Gastrocnemius medialis (tissue), 4 donors: ENCODE measurements around the gene MALL. TPM values are rescaled to one million over a fixed set of nuclear protein-coding genes. Genes with fewer than 3 reads are reported as not detected.
A peak's percentile ranks its signal among the peaks of the same experiment; 100 is the strongest.

Experiments
- ATAC-seq, 2 donors: fragments of 150-250 bp; one replicate each; pipeline ENCODE4 v1.9.1; 2016
- DNase-seq, 2 donors: peaks; one replicate each; pipeline ENCODE4 v3.0.0-alpha.2; 2019
- H3K27ac ChIP-seq, 4 donors: fragments of 200-600 bp; sonication (generic); 1 replicate in 1 of 4; 2 replicates in 3 of 4; pipeline ENCODE4 v1.5.1; 2016 to 2018; ENCODE audit warnings: mild to moderate bottlenecking in 2 of 4, moderate library complexity in 1 of 4
- H3K27me3 ChIP-seq, 3 donors: fragments of 200-600 bp; sonication (generic) in 2 of 3; 1 replicate in 1 of 3; 2 replicates in 2 of 3; pipeline versions ENCODE4 v1.5.1 to v1.6.0; 2016 to 2019; ENCODE audit warnings: mild to moderate bottlenecking in 1 of 3, moderate library complexity in 1 of 3
- H3K36me3 ChIP-seq, 2 donors: fragments of 200-600 bp; sonication (generic) in 1 of 2; one replicate each; pipeline ENCODE4 v1.5.1; 2017 to 2018
- H3K4me1 ChIP-seq, 2 donors: fragments of 200-600 bp; sonication (generic) in 1 of 2; one replicate each; pipeline ENCODE4 v1.5.1; 2016 to 2017; ENCODE audit warnings: mild to moderate bottlenecking in 2 of 2
- H3K4me3 ChIP-seq, 4 donors: fragments of 200-600 bp; sonication (generic) in 3 of 4; 1 replicate in 1 of 4; 2 replicates in 3 of 4; pipeline ENCODE4 v1.5.1; 2016 to 2019; ENCODE audit warnings: mild to moderate bottlenecking in 2 of 4
- H3K9me3 ChIP-seq, 3 donors: fragments of 200-600 bp; sonication (generic) in 2 of 3; 1 replicate in 1 of 3; 2 replicates in 2 of 3; pipeline ENCODE4 v1.5.1; 2016 to 2019
- CTCF ChIP-seq, 5 experiments: fragments of 450-650 bp in 3 of 5; fragments of 200-600 bp in 2 of 5; sonication (generic) in 2 of 5; IDR thresholded peaks in 4 of 5; conservative IDR thresholded peaks in 1 of 5; 1 replicate in 4 of 5; 2 replicates in 1 of 5; pipeline ENCODE4 v1.5.1; 2016 to 2019; ENCODE audit warnings: antibody characterized with exemption in 5 of 5, mild to moderate bottlenecking in 3 of 5, moderate library complexity in 3 of 5
- POLR2A ChIP-seq, 2 donors: fragments of 450-650 bp; IDR thresholded peaks; one replicate each; pipeline ENCODE4 v1.6.1; 2017; ENCODE audit warnings: antibody characterized with exemption in 2 of 2, mild to moderate bottlenecking in 2 of 2, moderate library complexity in 2 of 2
- in situ Hi-C, 4 donors: fragments of 200-750 bp; cut with MboI; loops; one replicate each; pipeline versions ENCODE4 v1.15.0 to v1.8.0; 2017; ENCODE audit warnings: low sequenced_read_pairs in 4 of 4
- intact Hi-C: fragments of 100-400 bp; cut with DNase I; formaldehyde crosslinking; loops from one replicate; pipeline ENCODE4 v1.15.1; 2023; ENCODE audit warnings: low total_unique reads
- total RNA-seq, 4 donors: library from RNA; depleted of rRNA; stranded (reverse); fragments of >200 nt; gene quantifications; one replicate each; pipeline versions ENCODE4 v1.1.0 to v1.2.3, GENCODE V29; 2016

Gene MALL
- total RNA-seq, 4 donors from 2014 or later = 1.7 to 3.8 (median 2.5) TPM

GRCh38 chr2:110152943-110153342 lies 37.3 kb upstream of the MALL start:
- no peaks in the 10 kb centered on the region for H3K9me3 ChIP-seq
- DNase-seq (no peak), ATAC-seq (no peak)
- no peak overlapping the region for H3K27ac ChIP-seq
- no peak for TF ChIP-seq POLR2A (IDR thresholded peaks at IDR 0.05)
- no peak for TF ChIP-seq CTCF (IDR thresholded peaks at IDR 0.05 in 4 of 5, conservative IDR thresholded peaks at IDR 0.05 in 1 of 5)
- in situ Hi-C loops = no loop called here
- no peaks in the 10 kb centered on the region for H3K4me1 ChIP-seq
- peaks cover 0 to 31% of the 10 kb centered on the region in 2 donors for H3K36me3 ChIP-seq
- intact Hi-C loops = no loop called here
- no peak overlapping the region for H3K4me3 ChIP-seq
- H3K27me3 ChIP-seq = no peaks in the 10 kb centered on the region

GRCh38 chr2:110149330-110150220 lies 34.0 kb upstream of the MALL start:
- no peak overlapping the region for H3K4me3 ChIP-seq
- peaks cover 0 to 33% of the 10 kb centered on the region in 2 donors for H3K36me3 ChIP-seq
- no peaks in the 10 kb centered on the region for H3K9me3 ChIP-seq
- in situ Hi-C loops = no loop called here
- H3K4me1 ChIP-seq = no peaks in the 10 kb centered on the region
- no peaks in the 10 kb centered on the region for H3K27me3 ChIP-seq
- no peak for TF ChIP-seq POLR2A (IDR thresholded peaks at IDR 0.05)
- TF ChIP-seq CTCF (IDR thresholded peaks at IDR 0.05 in 4 of 5, conservative IDR thresholded peaks at IDR 0.05 in 1 of 5) = no peak
- intact Hi-C loops = no loop called here
- ATAC-seq (no peak), DNase-seq (no peak)
- H3K27ac ChIP-seq = no peak overlapping the region

GRCh38 chr2:110146945-110147332 lies 31.3 kb upstream of the MALL start:
- Histone ChIP-seq H3K9me3 (no peaks in the 10 kb centered on the region), H3K27me3 (no peaks in the 10 kb centered on the region), H3K4me1 (no peaks in the 10 kb centered on the region), H3K27ac (no peak overlapping the region), H3K4me3 (no peak overlapping the region), H3K36me3 (peaks cover 0 to 53% of the 10 kb centered on the region in 2 donors)
- DNase-seq (no peak), ATAC-seq (no peak)
- no peak for TF ChIP-seq CTCF (IDR thresholded peaks at IDR 0.05 in 4 of 5, conservative IDR thresholded peaks at IDR 0.05 in 1 of 5)
- TF ChIP-seq POLR2A (IDR thresholded peaks at IDR 0.05) = no peak
- intact Hi-C loops (no loop called here), in situ Hi-C loops (no loop called here)

GRCh38 chr2:110146183-110146944 lies 30.7 kb upstream of the MALL start:
- Histone ChIP-seq H3K4me3 (no peak overlapping the region), H3K4me1 (no peaks in the 10 kb centered on the region), H3K36me3 (peaks cover 0 to 53% of the 10 kb centered on the region in 2 donors), H3K27me3 (no peaks in the 10 kb centered on the region), H3K27ac (peak overlapping the region in 1 of 4 donors; percentile 1), H3K9me3 (no peaks in the 10 kb centered on the region)
- in situ Hi-C loops = no loop called here
- ATAC-seq (no peak), DNase-seq (no peak)
- intact Hi-C loops = no loop called here
- TF ChIP-seq CTCF (IDR thresholded peaks at IDR 0.05 in 4 of 5, conservative IDR thresholded peaks at IDR 0.05 in 1 of 5) = no peak
- no peak for TF ChIP-seq POLR2A (IDR thresholded peaks at IDR 0.05)
